Stimulated activated CD8-positive, alpha-beta memory T cell treated with anti-CD3 and anti-CD28 coated beads, Interleukin-4, amount 100 ng/mL, for 48 hours (primary cell): ENCODE data around the gene HLCS.

Experiments used
- DNase-seq: peaks from one replicate; pipeline ENCODE4 v3.0.0-alpha.2; 2020

Gene HLCS

GRCh38 chr21:36766511-36766910 is 200.0 kb downstream of the HLCS start:
- DNase-seq, result no peak

GRCh38 chr21:36765229-36765628 is 201.2 kb downstream of the HLCS start:
- DNase-seq, result no peak

GRCh38 chr21:36763305-36763704 is 203.2 kb downstream of the HLCS start:
- no peak for DNase-seq

- no peak for DNase-seq
These were observed 203.8 kb downstream of the HLCS start for GRCh38 chr21:36762642-36763041.

- no peak for DNase-seq
These were observed 204.8 kb downstream of the HLCS start for GRCh38 chr21:36761685-36762084.

- no peak for DNase-seq
These were observed 207.0 kb downstream of the HLCS start for GRCh38 chr21:36759348-36760083.

GRCh38 chr21:36757196-36757595 is 209.3 kb downstream of the HLCS start:
- DNase-seq, result no peak

GRCh38 chr21:36756527-36756926 is 209.9 kb downstream of the HLCS start:
- no peak for DNase-seq

- no peak for DNase-seq
These were observed 212.1 kb downstream of the HLCS start for GRCh38 chr21:36754241-36754898.

- no peak for DNase-seq
These were observed 212.9 kb downstream of the HLCS start for GRCh38 chr21:36753556-36753955.

GRCh38 chr21:36751383-36751782 is 215.1 kb downstream of the HLCS start:
- no peak for DNase-seq

- DNase-seq, result no peak
These were observed 215.9 kb downstream of the HLCS start for GRCh38 chr21:36750576-36750959.

GRCh38 chr21:36749935-36750575 is 216.4 kb downstream of the HLCS start:
- no peak for DNase-seq

- peak; percentile 73 for DNase-seq
These were observed 218.6 kb downstream of the HLCS start for GRCh38 chr21:36747815-36748383.

- peak; percentile 25 for DNase-seq
These were observed 219.2 kb downstream of the HLCS start for GRCh38 chr21:36747041-36747814.

- DNase-seq, result no peak
These were observed 221.0 kb downstream of the HLCS start for GRCh38 chr21:36745459-36745858.

- no peak for DNase-seq
These were observed 221.8 kb downstream of the HLCS start for GRCh38 chr21:36744560-36745231.

GRCh38 chr21:36744190-36744559 is 222.3 kb downstream of the HLCS start:
- no peak for DNase-seq

GRCh38 chr21:36743446-36743845 is 223.0 kb downstream of the HLCS start:
- no peak for DNase-seq

GRCh38 chr21:36743008-36743407 is 223.5 kb downstream of the HLCS start:
- DNase-seq, result no peak

- DNase-seq, result no peak
These were observed 225.0 kb downstream of the HLCS start for GRCh38 chr21:36741506-36741905.

GRCh38 chr21:36738489-36739126 is 227.9 kb downstream of the HLCS start:
- no peak for DNase-seq
